Colonic mucosa (tissue), 4 donors: ENCODE data around the gene SLC22A31. TPM values are rescaled to one million over a fixed set of nuclear protein-coding genes. Genes with fewer than 3 reads are reported as not detected.

ENCODE experiments used
- DNase-seq: peaks from one replicate; pipeline ENCODE4 v3.0.0-alpha.2; 2020
- H3K27ac ChIP-seq: fragments of 200-600 bp; one replicate; pipeline ENCODE4 v1.8.0; 2021
- H3K27me3 ChIP-seq: fragments of 200-600 bp; one replicate; pipeline ENCODE4 v1.8.0; 2021
- H3K36me3 ChIP-seq: fragments of 200-600 bp; one replicate; pipeline ENCODE4 v1.8.0; 2021
- H3K4me1 ChIP-seq: fragments of 200-600 bp; one replicate; pipeline ENCODE4 v1.8.0; 2021; ENCODE audit warnings: mild to moderate bottlenecking
- H3K4me3 ChIP-seq: fragments of 200-600 bp; one replicate; pipeline ENCODE4 v1.8.0; 2021
- H3K9ac ChIP-seq, 2 donors: one replicate each; pipeline ENCODE4 v1.7.0; 2013; ENCODE audit warnings: control low read depth in 2 of 2, low read depth in 2 of 2, low read length in 2 of 2
- H3K9me3 ChIP-seq: fragments of 200-600 bp; one replicate; pipeline ENCODE4 v1.8.0; 2021
- CTCF ChIP-seq: fragments of 200-600 bp; IDR thresholded peaks from one replicate; pipeline ENCODE4 v1.8.0; 2022; ENCODE audit warnings: antibody characterized with exemption, mild to moderate bottlenecking
- intact Hi-C: fragments of 100-400 bp; cut with DNase I; formaldehyde crosslinking; loops from one replicate; pipeline ENCODE4 v1.14.1; 2022
- total RNA-seq, 2 donors: library from RNA; stranded (reverse); fragmentation: NEBNext Ultra II Directional in 1 of 2; extraction: Animal tissue kit (Norgen Biotek cat#: 25700) in 1 of 2; gene quantifications; one replicate each; pipeline ENCODE4 v1.2.1, GENCODE V29; 2021
- donor health status: healthy.
- donor health status: DM: no; HTN: no; CAD: no.
- donor health status: DM: no; HTN: no; CAD: no.

SLC22A31 gene
- total RNA-seq, 2 donors from 2014 or later = 1.3 TPM; not detected in 1

GRCh38 chr16:89146211-89147005 lies 53.9 kb downstream of the SLC22A31 start:
- Histone ChIP-seq H3K9ac (no peak overlapping the region), H3K9me3 (no peaks in the 10 kb centered on the region), H3K4me3 (no peak overlapping the region), H3K27me3 (no peaks in the 10 kb centered on the region), H3K4me1 (no peaks in the 10 kb centered on the region), H3K36me3 (peaks cover 4% of the 10 kb centered on the region), H3K27ac (no peak overlapping the region)
- intact Hi-C loops = no loop called here
- no peak for DNase-seq
- no peak for TF ChIP-seq CTCF

Other genes starting within 250 kb of the SLC22A31 start
- gene CBFA2T3, start 223.3 kb downstream of the SLC22A31 start, total RNA-seq = 10 to 100 TPM; 10.1 to 10.5 TPM
- gene ACSF3, start 106.7 kb downstream of the SLC22A31 start, total RNA-seq = 10 to 100 TPM; 60.2 TPM
- gene CDH15, start 28.8 kb downstream of the SLC22A31 start, total RNA-seq = not detected
- 1 to 10 TPM; 3.9 to 6.4 TPM for gene ZNF778, start 17.2 kb upstream of the SLC22A31 start, total RNA-seq